ENCODE data around the gene SAP30BP. TPM values are rescaled to one million over a fixed set of nuclear protein-coding genes. Genes with fewer than 3 reads are reported as not detected.

Gene SAP30BP
- total and polyA plus RNA-seq, 2 of the 13 experiments (the other 11 are each of a cell fraction or from before 2014, with no cell fraction given) = 67.7 to 99.4 TPM

DNA sequence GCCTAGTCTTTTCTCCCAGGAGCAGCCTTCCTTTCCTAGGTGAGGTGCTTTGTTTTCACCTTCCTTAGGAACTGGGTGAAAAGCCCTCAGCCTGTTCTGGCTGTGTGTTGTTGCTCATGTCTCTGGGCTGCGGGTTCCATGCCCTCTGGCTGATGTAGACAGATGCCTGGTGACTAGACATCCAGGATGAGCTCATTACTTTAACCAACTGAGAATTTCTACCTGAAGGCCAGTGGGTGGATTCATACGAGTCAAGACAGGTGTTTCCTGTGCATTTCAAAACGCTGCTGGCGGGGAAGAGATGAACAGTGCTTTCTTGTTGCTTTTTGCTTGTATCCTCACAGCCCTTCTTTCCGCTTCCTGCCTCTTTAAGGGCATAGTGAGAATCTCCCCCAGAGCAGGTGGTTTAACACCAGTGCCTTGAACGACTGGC lies 22.3 kb downstream of the SAP30BP start (continued):
- no peak for TF ChIP-seq CSRNP1 (CRISPR knock-in tag; IDR thresholded peaks at IDR 0.05)
- no peak for TF ChIP-seq REPIN1 (CRISPR knock-in tag; IDR thresholded peaks at IDR 0.05; ENCODE audit: borderline replicate concordance, low read depth)
- TF ChIP-seq, protein P1, sequence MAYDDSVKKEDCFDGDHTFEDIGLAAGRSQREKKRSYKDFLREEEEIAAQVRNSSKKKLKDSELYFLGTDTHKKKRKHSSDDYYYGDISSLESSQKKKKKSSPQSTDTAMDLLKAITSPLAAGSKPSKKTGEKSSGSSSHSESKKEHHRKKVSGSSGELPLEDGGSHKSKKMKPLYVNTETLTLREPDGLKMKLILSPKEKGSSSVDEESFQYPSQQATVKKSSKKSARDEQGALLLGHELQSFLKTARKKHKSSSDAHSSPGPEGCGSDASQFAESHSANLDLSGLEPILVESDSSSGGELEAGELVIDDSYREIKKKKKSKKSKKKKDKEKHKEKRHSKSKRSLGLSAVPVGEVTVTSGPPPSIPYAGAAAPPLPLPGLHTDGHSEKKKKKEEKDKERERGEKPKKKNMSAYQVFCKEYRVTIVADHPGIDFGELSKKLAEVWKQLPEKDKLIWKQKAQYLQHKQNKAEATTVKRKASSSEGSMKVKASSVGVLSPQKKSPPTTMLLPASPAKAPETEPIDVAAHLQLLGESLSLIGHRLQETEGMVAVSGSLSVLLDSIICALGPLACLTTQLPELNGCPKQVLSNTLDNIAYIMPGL (CRISPR knock-in tag; IDR thresholded peaks at IDR 0.05; ENCODE audit: borderline replicate concordance in 1 of 2, low read depth in 1 of 2) = no peak
- TF ChIP-seq, protein P2, sequence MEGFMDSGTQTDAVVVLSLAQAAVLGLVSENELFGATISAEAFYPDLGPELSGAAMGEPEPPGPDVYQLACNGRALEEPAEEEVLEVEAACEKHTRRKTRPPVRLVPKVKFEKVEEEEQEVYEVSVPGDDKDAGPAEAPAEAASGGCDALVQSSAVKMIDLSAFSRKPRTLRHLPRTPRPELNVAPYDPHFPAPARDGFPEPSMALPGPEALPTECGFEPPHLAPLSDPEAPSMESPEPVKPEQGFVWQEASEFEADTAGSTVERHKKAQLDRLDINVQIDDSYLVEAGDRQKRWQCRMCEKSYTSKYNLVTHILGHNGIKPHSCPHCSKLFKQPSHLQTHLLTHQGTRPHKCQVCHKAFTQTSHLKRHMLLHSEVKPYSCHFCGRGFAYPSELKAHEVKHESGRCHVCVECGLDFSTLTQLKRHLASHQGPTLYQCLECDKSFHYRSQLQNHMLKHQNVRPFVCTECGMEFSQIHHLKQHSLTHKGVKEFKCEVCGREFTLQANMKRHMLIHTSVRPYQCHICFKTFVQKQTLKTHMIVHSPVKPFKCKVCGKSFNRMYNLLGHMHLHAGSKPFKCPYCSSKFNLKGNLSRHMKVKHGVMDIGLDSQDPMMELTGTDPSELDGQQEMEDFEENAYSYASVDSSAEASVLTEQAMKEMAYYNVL (CRISPR knock-in tag; IDR thresholded peaks at IDR 0.05; ENCODE audit: borderline replicate concordance) = no peak
- TF ChIP-seq HMG20B (CRISPR knock-in tag; conservative IDR thresholded peaks at IDR 0.05) = no peak
- TF ChIP-seq ZNF572 (CRISPR knock-in tag; IDR thresholded peaks at IDR 0.05) = no peak

GRCh38 chr17:75691371-75691791 lies 24.2 kb downstream of the SAP30BP start:
- no TSS peak for BruUV-seq (replicated peaks)
- in situ Hi-C loops (cut with HindIII; ENCODE audit: extremely low pct_ligation_motif_present, low pct_unique_long_range_greater_than_20kb) (no loop called here), intact Hi-C loops (cut with micrococcal nuclease; ENCODE audit: unreplicated experiment) (no loop called here)
- Histone ChIP-seq H3K4me2 (ENCODE audit: low read depth, low read length) (no peak overlapping the region), H3K27me3 (ENCODE audit: control insufficient read depth in 1 of 2, insufficient read depth in 2 of 2, low read length in 2 of 2) (no peaks in the 10 kb centered on the region), H3K27ac (ENCODE audit: extremely low read length, insufficient read depth, low read length) (no peak overlapping the region), H3K4me3 (replicated peaks in 1 of 3; ENCODE audit: insufficient read depth in 1 of 3, low read depth in 2 of 3, low read length in 3 of 3) (no peak overlapping the region), H3K9me3 (ENCODE audit: low read length) (no peaks in the 10 kb centered on the region), H4K20me1 (ENCODE audit: insufficient read depth, low read length) (no peaks in the 10 kb centered on the region; the same call in 1 of the 2 replicates), H3K4me1 (ENCODE audit: insufficient read depth, low read length) (no peaks in the 10 kb centered on the region; the same call in 1 of the 2 replicates), H2AFZ (ENCODE audit: low read length) (no peak overlapping the region), H3K36me3 (replicated peaks in 1 of 2; ENCODE audit: control insufficient read depth in 1 of 2, insufficient read depth in 2 of 2, low read length in 2 of 2) (peaks cover 36 to 85% of the 10 kb centered on the region in 2 experiments), H3K9ac (ENCODE audit: insufficient read depth, low read depth, low read length) (no peak overlapping the region), H3K79me2 (ENCODE audit: insufficient read depth, low read length) (peaks cover 28% of the 10 kb centered on the region)
- POLR2A ChIA-PET = no interaction called here
- ATAC-seq = no peak
- 97% methylated on average over 5 of the region's 5 CpGs for WGBS (ENCODE audit: low lambda C conversion rate)
- no peak for DNase-seq (ENCODE audit: low spot score)
- CTCF ChIA-PET (ENCODE audit: low intra/inter-chr PET ratio, low total read pairs) = no interaction called here
- FAIRE-seq = no peak
- TF ChIP-seq TEAD3 (CRISPR knock-in tag; optimal IDR thresholded peaks at IDR 0.05; ENCODE audit: borderline replicate concordance) (no peak), ZNF264 (CRISPR knock-in tag; IDR thresholded peaks at IDR 0.05) (no peak), BATF2 (CRISPR knock-in tag; IDR thresholded peaks at IDR 0.05) (no peak), SMAD3 (CRISPR knock-in tag; IDR thresholded peaks at IDR 0.05) (no peak), ISX (CRISPR knock-in tag; conservative IDR thresholded peaks at IDR 0.05) (no peak)
- TF ChIP-seq, protein P3, sequence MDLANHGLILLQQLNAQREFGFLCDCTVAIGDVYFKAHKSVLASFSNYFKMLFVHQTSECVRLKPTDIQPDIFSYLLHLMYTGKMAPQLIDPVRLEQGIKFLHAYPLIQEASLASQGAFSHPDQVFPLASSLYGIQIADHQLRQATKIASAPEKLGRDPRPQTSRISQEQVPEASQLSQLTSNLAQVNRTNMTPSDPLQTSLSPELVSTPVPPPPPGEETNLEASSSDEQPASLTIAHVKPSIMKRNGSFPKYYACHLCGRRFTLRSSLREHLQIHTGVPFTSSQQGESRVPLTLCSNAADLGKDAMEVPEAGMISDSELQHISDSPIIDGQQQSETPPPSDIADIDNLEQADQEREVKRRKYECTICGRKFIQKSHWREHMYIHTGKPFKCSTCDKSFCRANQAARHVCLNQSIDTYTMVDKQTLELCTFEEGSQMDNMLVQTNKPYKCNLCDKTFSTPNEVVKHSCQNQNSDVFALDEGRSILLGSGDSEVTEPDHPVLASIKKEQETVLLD (CRISPR knock-in tag; IDR thresholded peaks at IDR 0.05; ENCODE audit: low read depth) = no peak
